Measurements from ENCODE around the gene BAZ1B. TPM values are rescaled to one million over a fixed set of nuclear protein-coding genes. Genes with fewer than 3 reads are reported as not detected.
A peak's percentile ranks its signal among the peaks of the same experiment; 100 is the strongest.
"Not testable (repeated sequence)": the region's sequence is repeated elsewhere in the genome, so short reads cannot be mapped to it uniquely, and the experiment has no call there.

Gene BAZ1B
- total and polyA plus RNA-seq, 9 of the 15 experiments (the other 6 are each of a cell fraction or from before 2014, with no cell fraction given), result 15.0 to 134 (median 79.5) TPM

DNA sequence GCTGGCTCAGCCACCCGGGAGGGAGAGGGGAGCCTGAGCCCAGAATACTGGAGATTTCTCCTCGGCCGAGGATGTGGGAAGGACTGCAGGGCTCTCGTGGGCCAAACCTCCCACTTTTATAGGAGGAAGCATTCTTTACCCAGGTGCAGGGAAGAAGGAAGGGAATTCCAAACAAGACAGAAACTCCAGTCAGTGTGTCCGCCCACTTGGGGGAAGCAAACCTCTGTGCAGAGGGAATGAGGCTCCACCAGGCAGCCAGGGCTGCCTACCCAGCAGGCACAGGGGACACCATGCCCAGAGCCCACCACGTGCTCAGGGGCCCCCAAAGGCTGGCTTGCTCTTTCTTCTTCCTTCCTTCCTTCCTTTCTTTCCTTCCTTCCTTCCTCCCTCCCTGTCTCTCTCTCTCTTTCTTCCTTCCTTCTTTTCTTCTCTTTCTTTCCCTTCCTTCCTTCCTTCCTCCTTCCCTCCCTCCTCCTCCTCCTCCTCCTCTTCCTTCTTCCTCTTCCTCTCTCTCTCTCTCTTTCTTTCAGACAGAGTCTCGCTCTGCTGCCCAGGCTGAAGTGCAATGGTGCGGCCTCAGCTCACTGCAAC lies 103.9 kb downstream of the BAZ1B start:
- intact Hi-C loops (cut with micrococcal nuclease), result no loop called here
- no TSS peak for BruUV-seq (replicated peaks)
- Histone ChIP-seq H3K4me3 (no peak overlapping the region), H3K4me1 (replicated peaks in 1 of 2; ENCODE audit: control insufficient read depth in 2 of 2, insufficient read depth in 2 of 2, low read length in 2 of 2) (no peaks in the 10 kb centered on the region; a peak in 1 of 5 replicates), H4K20me1 (replicated peaks; ENCODE audit: control insufficient read depth, insufficient read depth, low read length) (peaks cover 3% of the 10 kb centered on the region; the same call in 1 of the 2 replicates), H3K4me2 (ENCODE audit: insufficient read depth, low read length) (no peak overlapping the region), H3K79me2 (ENCODE audit: control insufficient read depth, insufficient read depth, low read length) (no peaks in the 10 kb centered on the region), H3K9me3 (replicated peaks; ENCODE audit: control insufficient read depth, insufficient read depth, low read depth, low read length) (no peaks in the 10 kb centered on the region), H2AFZ (ENCODE audit: low read depth, low read length) (no peak overlapping the region), H3K27me3 (ENCODE audit: control insufficient read depth in 2 of 2, insufficient read depth in 2 of 2, low read length in 2 of 2) (peaks cover 19 to 28% of the 10 kb centered on the region in 2 experiments), H3K9me1 (ENCODE audit: control insufficient read depth, insufficient read depth, low read length) (no peaks in the 10 kb centered on the region), H3K27ac (ENCODE audit: extremely low read depth, low read depth, low read length) (no peak overlapping the region), H3K36me3 (ENCODE audit: control insufficient read depth, insufficient read depth, low read length) (no peaks in the 10 kb centered on the region), H3K9ac (ENCODE audit: insufficient read depth in 1 of 2, low read depth in 2 of 2, low read length in 2 of 2) (0 out of 4 replicates have a peak overlapping the region, but pooled peaks of 1 of the 2 experiments have one; percentile 33)
- ATAC-seq, result no peak
- no peak for DNase-seq (ENCODE audit: extremely low read depth in 1 of 4, low spot score in 3 of 4)
- CTCF ChIA-PET (ENCODE audit: low intra/inter-chr PET ratio), result no interaction called here
- WGBS (ENCODE audit: insufficient coverage, low coverage, missing lambda C conversion rate), result 16% methylated on average over 8 of the region's 8 CpGs
- no peak for TF ChIP-seq HDAC8 (tag; IDR thresholded peaks at IDR 0.05)
- TF ChIP-seq, protein P1, sequence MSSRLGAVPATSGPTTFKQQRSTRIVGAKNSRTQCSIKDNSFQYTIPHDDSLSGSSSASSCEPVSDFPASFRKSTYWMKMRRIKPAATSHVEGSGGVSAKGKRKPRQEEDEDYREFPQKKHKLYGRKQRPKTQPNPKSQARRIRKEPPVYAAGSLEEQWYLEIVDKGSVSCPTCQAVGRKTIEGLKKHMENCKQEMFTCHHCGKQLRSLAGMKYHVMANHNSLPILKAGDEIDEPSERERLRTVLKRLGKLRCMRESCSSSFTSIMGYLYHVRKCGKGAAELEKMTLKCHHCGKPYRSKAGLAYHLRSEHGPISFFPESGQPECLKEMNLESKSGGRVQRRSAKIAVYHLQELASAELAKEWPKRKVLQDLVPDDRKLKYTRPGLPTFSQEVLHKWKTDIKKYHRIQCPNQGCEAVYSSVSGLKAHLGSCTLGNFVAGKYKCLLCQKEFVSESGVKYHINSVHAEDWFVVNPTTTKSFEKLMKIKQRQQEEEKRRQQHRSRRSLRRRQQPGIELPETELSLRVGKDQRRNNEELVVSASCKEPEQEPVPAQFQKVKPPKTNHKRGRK (tag; IDR thresholded peaks at IDR 0.05), result peak; percentile 78
- TF ChIP-seq ARHGAP35 (IDR thresholded peaks at IDR 0.05; ENCODE audit: partially characterized antibody), result peak; percentile 62
- TF ChIP-seq HDAC1 (IDR thresholded peaks at IDR 0.05), result peak in 1 of 2 experiments; percentile 27; a peak in 1 of 4 replicates
- TF ChIP-seq NCOA1 (IDR thresholded peaks at IDR 0.05; ENCODE audit: low read depth), result 0 out of 2 replicates have a peak, but pooled peaks have one; percentile 28
- no peak for TF ChIP-seq SREBF1 (IDR thresholded peaks at IDR 0.05; ENCODE audit: borderline replicate concordance, low read depth, low read length)
- POLR2A ChIA-PET, result interaction anchor here (0.7 kb wide), 1 partner anchor 173 kb away, joined by 3 read pairs; no protein-coding TSS in a partner anchor
- in situ Hi-C loops (cut with MboI), result loop anchor here (10.0 kb wide), 1 partner anchor 1457 kb away; no protein-coding TSS in a partner anchor
- FAIRE-seq, result no peak

DNA sequence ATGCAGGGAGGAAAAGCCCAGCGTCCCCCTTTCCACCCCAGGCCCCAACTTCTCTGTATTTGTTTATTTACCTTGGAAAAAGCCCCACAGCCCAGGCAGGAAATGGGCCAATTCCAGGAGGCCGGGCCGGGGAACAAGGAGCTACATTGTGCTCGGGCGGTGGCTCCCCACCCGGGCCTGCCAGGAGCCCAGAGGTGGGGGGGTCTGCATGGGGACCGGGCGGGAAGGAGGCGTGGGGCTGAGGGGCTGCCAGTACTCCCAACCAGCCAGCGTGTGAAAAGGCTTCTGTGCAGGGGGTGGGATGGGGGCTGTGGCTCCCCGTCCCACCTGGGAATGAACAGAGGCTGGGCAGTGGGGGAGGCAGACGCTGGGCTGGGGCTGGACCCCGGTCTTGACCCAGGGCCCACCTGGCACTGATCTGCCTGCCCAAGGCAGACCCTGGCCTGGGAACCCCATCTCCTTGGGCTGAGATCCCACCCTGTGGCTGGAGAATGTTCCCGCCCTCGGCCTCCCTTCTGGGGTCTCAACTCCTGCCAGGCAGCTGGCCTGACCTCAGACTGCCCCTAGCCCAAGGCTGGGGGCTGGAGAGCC lies 111.5 kb downstream of the BAZ1B start:
- H3K79me2 ChIP-seq (ENCODE audit: control insufficient read depth, insufficient read depth, low read length); H3K9me1 ChIP-seq (ENCODE audit: control insufficient read depth, insufficient read depth, low read length); intact Hi-C loops (cut with micrococcal nuclease); H3K27ac ChIP-seq (ENCODE audit: extremely low read depth, low read depth, low read length); CTCF ChIA-PET (ENCODE audit: low intra/inter-chr PET ratio); H3K4me3 ChIP-seq; POLR2A ChIA-PET; H2AFZ ChIP-seq (ENCODE audit: low read depth, low read length); H3K36me3 ChIP-seq (ENCODE audit: control insufficient read depth, insufficient read depth, low read length); FAIRE-seq; H3K4me1 ChIP-seq (replicated peaks in 1 of 2; ENCODE audit: control insufficient read depth in 2 of 2, insufficient read depth in 2 of 2, low read length in 2 of 2); BruUV-seq (replicated peaks); H3K9me3 ChIP-seq (replicated peaks; ENCODE audit: control insufficient read depth, insufficient read depth, low read depth, low read length); DNase-seq (ENCODE audit: extremely low read depth in 1 of 4, low spot score in 3 of 4); H3K4me2 ChIP-seq (ENCODE audit: insufficient read depth, low read length); H4K20me1 ChIP-seq (replicated peaks; ENCODE audit: control insufficient read depth, insufficient read depth, low read length): not testable (repeated sequence)
- in situ Hi-C loops (cut with MboI), result loop anchor here (10.0 kb wide), 1 partner anchor 1464 kb away; no protein-coding TSS in a partner anchor
- WGBS (ENCODE audit: insufficient coverage, low coverage, missing lambda C conversion rate), result 2% methylated on average over 11 of the region's 15 CpGs
- Histone ChIP-seq H3K27me3 (ENCODE audit: control insufficient read depth in 2 of 2, insufficient read depth in 2 of 2, low read length in 2 of 2) (peaks cover 0 to 19% of the 10 kb centered on the region in 2 experiments; a peak in 3 of 5 replicates), H3K9ac (ENCODE audit: insufficient read depth in 1 of 2, low read depth in 2 of 2, low read length in 2 of 2) (peak overlapping the region in 1 of 2 experiments; percentile 10; a peak in 1 of 4 replicates)
- ATAC-seq, result peak; percentile 25; the same call in 2 of the 3 replicates

DNA sequence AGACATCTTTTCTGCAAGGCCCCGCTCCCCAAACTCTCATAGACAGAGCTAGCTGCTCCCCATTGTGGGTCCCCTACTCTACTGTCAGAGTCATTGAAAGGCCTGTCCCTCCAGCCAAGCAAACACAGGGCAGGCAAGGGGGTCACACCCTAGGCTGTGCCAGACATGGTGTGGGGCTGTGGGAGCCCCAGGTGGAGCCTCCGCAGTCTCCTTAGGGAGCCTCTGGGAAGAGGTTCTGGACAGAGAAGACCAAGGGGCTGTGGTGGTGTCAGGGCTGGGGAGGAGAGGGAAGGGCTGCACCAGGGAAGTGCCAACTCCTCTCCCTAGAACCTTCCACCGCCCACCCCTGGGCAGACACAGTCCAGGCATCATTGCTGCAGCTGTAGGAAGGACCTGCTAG lies 117.2 kb downstream of the BAZ1B start:
- intact Hi-C loops (cut with micrococcal nuclease); CTCF ChIA-PET (ENCODE audit: low intra/inter-chr PET ratio); BruUV-seq (replicated peaks); DNase-seq (ENCODE audit: extremely low read depth in 1 of 4, low spot score in 3 of 4); H3K9ac ChIP-seq (ENCODE audit: insufficient read depth in 1 of 2, low read depth in 2 of 2, low read length in 2 of 2); in situ Hi-C loops (cut with MboI); H3K4me3 ChIP-seq; H3K79me2 ChIP-seq (ENCODE audit: control insufficient read depth, insufficient read depth, low read length); H3K27ac ChIP-seq (ENCODE audit: extremely low read depth, low read depth, low read length); H3K36me3 ChIP-seq (ENCODE audit: control insufficient read depth, insufficient read depth, low read length); H4K20me1 ChIP-seq (replicated peaks; ENCODE audit: control insufficient read depth, insufficient read depth, low read length); H3K4me1 ChIP-seq (replicated peaks in 1 of 2; ENCODE audit: control insufficient read depth in 2 of 2, insufficient read depth in 2 of 2, low read length in 2 of 2); H2AFZ ChIP-seq (ENCODE audit: low read depth, low read length); H3K9me3 ChIP-seq (replicated peaks; ENCODE audit: control insufficient read depth, insufficient read depth, low read depth, low read length); H3K27me3 ChIP-seq (ENCODE audit: control insufficient read depth in 2 of 2, insufficient read depth in 2 of 2, low read length in 2 of 2); POLR2A ChIA-PET; H3K4me2 ChIP-seq (ENCODE audit: insufficient read depth, low read length); H3K9me1 ChIP-seq (ENCODE audit: control insufficient read depth, insufficient read depth, low read length); FAIRE-seq: not testable (repeated sequence)
- ATAC-seq, result peak; percentile 24; the same call in 1 of the 3 replicates
- WGBS (ENCODE audit: insufficient coverage, low coverage, missing lambda C conversion rate), result 9% methylated on average over 3 of the region's 3 CpGs
